Glutamatergic neuron (in vitro differentiated cells): ENCODE measurements around the gene SLC1A7. TPM values are rescaled to one million over a fixed set of nuclear protein-coding genes. Genes with fewer than 3 reads are reported as not detected.

Source experiments
- DNase-seq: peaks from one replicate; pipeline ENCODE4 v3.0.0; 2022
- H3K27ac Mint-ChIP-seq: one replicate; pipeline ENCODE4 v1.8.0; 2020; ENCODE audit warnings: mild to moderate bottlenecking, mixed read lengths, inconsistent platforms; ENCODE audit not compliant: unreplicated experiment
- H3K27me3 Mint-ChIP-seq: one replicate; pipeline ENCODE4 v1.8.0; 2020; ENCODE audit warnings: mild to moderate bottlenecking, moderate library complexity, mixed read lengths, inconsistent platforms; ENCODE audit not compliant: unreplicated experiment
- H3K36me3 Mint-ChIP-seq: one replicate; pipeline ENCODE4 v1.8.0; 2020; ENCODE audit warnings: mild to moderate bottlenecking, mixed read lengths, inconsistent platforms; ENCODE audit not compliant: unreplicated experiment
- H3K4me1 Mint-ChIP-seq: one replicate; pipeline ENCODE4 v1.8.0; 2020; ENCODE audit warnings: mild to moderate bottlenecking, low read depth, mixed read lengths, inconsistent platforms; ENCODE audit not compliant: unreplicated experiment
- H3K4me3 Mint-ChIP-seq: one replicate; pipeline ENCODE4 v1.8.0; 2020; ENCODE audit warnings: mild to moderate bottlenecking, mixed read lengths, inconsistent platforms; ENCODE audit not compliant: unreplicated experiment
- H3K9me3 Mint-ChIP-seq: one replicate; pipeline ENCODE4 v1.8.0; 2020; ENCODE audit warnings: mild to moderate bottlenecking, moderate library complexity, mixed read lengths, inconsistent platforms; ENCODE audit not compliant: unreplicated experiment
- CTCF ChIP-seq: fragments of 200-600 bp; sonication (generic); IDR thresholded peaks from one replicate; pipeline ENCODE4 v1.5.0; 2021; ENCODE audit not compliant: partially characterized antibody, unreplicated experiment
- total RNA-seq: library from RNA; stranded (reverse); fragmentation: NEBNext Ultra II Directional; extraction: Animal tissue kit (Norgen Biotek cat#: 25700); gene quantifications from one replicate; pipeline ENCODE4 v1.2.1, GENCODE V29; 2021; ENCODE audit not compliant: unreplicated experiment

SLC1A7 gene
- total RNA-seq, 1 donor from 2014 or later = not detected

DNA sequence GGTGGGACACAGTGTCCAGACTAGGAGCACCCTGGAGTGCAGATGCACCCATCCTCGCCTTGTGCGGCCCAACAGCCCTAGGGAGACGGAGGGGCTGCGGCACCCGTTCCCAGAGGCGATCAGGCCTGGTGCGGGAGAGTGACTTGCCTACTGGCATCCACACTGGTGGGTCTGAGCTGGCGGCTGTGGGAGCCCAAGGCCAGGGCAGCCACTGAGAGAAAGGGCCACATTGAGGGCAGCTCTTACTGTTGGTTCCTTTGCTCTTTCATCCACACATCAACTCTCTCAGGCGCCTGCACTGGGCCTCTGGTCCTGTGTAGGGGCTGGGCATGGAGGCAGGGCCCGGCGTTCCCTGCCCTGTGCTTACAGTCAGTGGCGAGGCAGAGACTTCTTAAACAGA, 71.8 kb downstream of the SLC1A7 start:
- Mint-ChIP-seq H3K36me3 (no peaks in the 10 kb centered on the region), H3K27ac (no peak overlapping the region), H3K4me1 (peaks cover 12% of the 10 kb centered on the region), H3K9me3 (peaks cover 6% of the 10 kb centered on the region), H3K4me3 (no peak overlapping the region), H3K27me3 (peaks cover 10% of the 10 kb centered on the region)
- TF ChIP-seq CTCF = no peak
- DNase-seq = no peak

- H3K4me1 Mint-ChIP-seq = peaks cover 7% of the 10 kb centered on the region
- no peak overlapping the region for H3K4me3 Mint-ChIP-seq
- H3K9me3 Mint-ChIP-seq = peaks cover 6% of the 10 kb centered on the region
- TF ChIP-seq CTCF = no peak
- H3K36me3 Mint-ChIP-seq = no peaks in the 10 kb centered on the region
- DNase-seq = no peak
- peaks cover 8% of the 10 kb centered on the region for H3K27me3 Mint-ChIP-seq
- no peak overlapping the region for H3K27ac Mint-ChIP-seq
Measured at GRCh38 chr1:53069663-53070327, 72.6 kb downstream of the SLC1A7 start.

- peak overlapping the region; percentile 48 for H3K27ac Mint-ChIP-seq
- H3K36me3 Mint-ChIP-seq = no peaks in the 10 kb centered on the region
- H3K27me3 Mint-ChIP-seq = peaks cover 8% of the 10 kb centered on the region
- H3K9me3 Mint-ChIP-seq = peaks cover 5% of the 10 kb centered on the region
- DNase-seq = no peak
- H3K4me3 Mint-ChIP-seq = no peak overlapping the region
- peaks cover 7% of the 10 kb centered on the region for H3K4me1 Mint-ChIP-seq
- no peak for TF ChIP-seq CTCF
Measured at GRCh38 chr1:53069265-53069662, 73.2 kb downstream of the SLC1A7 start.

DNA sequence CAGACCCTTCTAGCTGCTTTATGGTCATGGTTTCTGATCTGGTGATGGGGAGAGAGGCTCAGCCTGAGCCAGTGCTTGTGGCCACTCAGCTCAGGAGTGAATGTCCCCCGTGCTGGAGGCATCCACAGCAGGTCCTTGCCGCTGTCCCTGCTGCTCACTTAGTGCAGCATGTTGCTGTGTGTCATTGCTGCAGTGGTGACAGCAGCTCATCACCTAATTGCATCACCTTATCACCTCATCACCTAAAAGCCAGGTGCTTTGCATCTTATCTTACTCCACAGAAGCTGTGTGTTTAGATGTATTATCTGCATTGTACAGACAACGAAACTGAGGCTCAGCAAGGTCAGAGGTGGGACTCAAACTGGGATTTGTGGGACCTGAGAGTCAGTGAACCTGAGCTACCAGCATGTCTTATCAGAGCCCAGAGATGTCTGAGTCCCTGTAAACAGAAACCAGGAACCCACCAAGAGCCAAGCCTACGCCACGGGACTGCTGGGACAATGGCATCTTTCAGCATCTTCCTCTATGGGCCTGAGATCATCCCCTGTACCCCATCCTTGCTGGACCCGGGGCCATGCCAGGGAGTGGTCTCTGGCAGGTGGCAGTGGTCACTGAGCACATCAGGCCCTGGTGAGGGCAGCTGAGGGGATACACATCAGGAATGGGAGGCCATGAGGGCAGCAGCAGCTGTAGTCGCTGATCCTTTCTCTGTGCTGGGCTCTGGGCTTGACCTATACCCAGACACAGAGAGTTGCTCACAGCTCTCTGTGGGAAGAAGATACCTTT, 73.9 kb downstream of the SLC1A7 start:
- H3K4me3 Mint-ChIP-seq = no peak overlapping the region
- H3K27ac Mint-ChIP-seq = peak overlapping the region; percentile 48
- H3K9me3 Mint-ChIP-seq = peaks cover 5% of the 10 kb centered on the region

More for the DNA sequence above, 73.9 kb downstream of the SLC1A7 start:
- TF ChIP-seq CTCF = no peak
- Mint-ChIP-seq H3K27me3 (peaks cover 9% of the 10 kb centered on the region), H3K36me3 (no peaks in the 10 kb centered on the region), H3K4me1 (peaks cover 3% of the 10 kb centered on the region)
- no peak for DNase-seq
